Measurements from ENCODE around the gene LAMA4. TPM values are rescaled to one million over a fixed set of nuclear protein-coding genes. Genes with fewer than 3 reads are reported as not detected.
A peak's percentile ranks its signal among the peaks of the same experiment; 100 is the strongest.

The LAMA4 gene
- total RNA-seq, 6 donors from 2014 or later, result 29.5 to 119 (median 58.9) TPM

DNA sequence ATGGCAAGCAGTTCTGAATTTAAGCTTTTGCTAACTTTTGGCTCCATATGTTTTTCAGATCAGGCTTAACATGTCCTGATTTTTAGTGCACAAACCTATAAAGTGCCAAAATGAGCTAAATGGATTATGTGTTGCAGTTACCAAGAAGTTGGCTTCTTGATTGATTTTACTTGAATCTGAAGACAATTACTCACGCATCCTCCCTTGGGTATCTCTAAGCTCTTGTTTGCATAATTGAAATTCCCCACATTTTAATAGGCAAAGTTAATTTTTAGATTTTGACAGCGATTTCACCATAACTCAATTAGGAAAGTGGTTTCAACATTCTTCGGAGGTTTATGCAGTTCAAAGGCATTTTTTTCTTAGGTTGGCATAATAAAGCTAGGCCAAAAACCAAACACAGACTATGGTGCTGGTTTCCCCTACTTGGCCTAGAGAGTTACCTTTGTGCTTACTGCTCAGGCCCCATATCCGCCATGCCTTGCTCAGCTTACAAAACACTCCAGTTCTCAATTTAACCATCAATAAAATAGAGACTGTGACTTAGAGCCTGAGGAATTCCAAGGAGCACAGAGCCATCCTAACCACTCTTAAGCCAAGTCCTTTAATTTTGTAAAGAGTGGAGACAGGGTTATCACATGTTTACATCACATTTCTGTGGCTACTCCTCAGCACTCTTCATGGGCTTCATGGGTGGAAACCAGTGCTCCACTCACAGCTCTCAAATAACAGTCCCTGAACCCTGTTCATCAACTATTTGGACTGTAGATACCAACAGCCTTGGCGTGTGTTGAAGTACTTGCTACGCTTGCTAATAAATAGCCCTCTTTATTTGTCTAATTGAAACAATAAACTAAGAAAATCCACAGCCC is 32.1 kb downstream of the LAMA4 start:
- TF ChIP-seq EP300 (IDR thresholded peaks at IDR 0.05) (no peak), POLR2AphosphoS5 (IDR thresholded peaks at IDR 0.05) (no peak), POLR2A (IDR thresholded peaks at IDR 0.05) (no peak), CTCF (IDR thresholded peaks at IDR 0.05) (no peak)
- H3K4me1 ChIP-seq, result peaks cover under 1 to 60% (median 22%) of the 10 kb centered on the region in 4 donors
- H3K27me3 ChIP-seq, result no peaks in the 10 kb centered on the region
- H3K27ac ChIP-seq, result peak overlapping the region; percentile 11 to 64 (median 36)
- H3K9me3 ChIP-seq, result no peaks in the 10 kb centered on the region
- H3K4me3 ChIP-seq, result no peak overlapping the region
- H3K36me3 ChIP-seq, result no peaks in the 10 kb centered on the region
- ATAC-seq (ENCODE audit: low FRiP score in 2 of 2), result peak in 1 of 2 donors; percentile 69
- no peak for DNase-seq
- 66 to 72% methylated on average over 6 of the region's 6 CpGs for WGBS, 2 donors

- ATAC-seq (ENCODE audit: low FRiP score in 2 of 2), result no peak
- TF ChIP-seq POLR2AphosphoS5 (IDR thresholded peaks at IDR 0.05), result no peak
- no peak for TF ChIP-seq EP300 (IDR thresholded peaks at IDR 0.05)
- no peak for TF ChIP-seq POLR2A (IDR thresholded peaks at IDR 0.05)
- no peak for TF ChIP-seq CTCF (IDR thresholded peaks at IDR 0.05)
- no peak for DNase-seq
- no peak overlapping the region for H3K4me3 ChIP-seq
- H3K9me3 ChIP-seq, result no peaks in the 10 kb centered on the region
- peak overlapping the region in 1 of 4 donors; percentile 64 for H3K27ac ChIP-seq
- H3K4me1 ChIP-seq, result peaks cover 7 to 60% (median 25%) of the 10 kb centered on the region in 4 donors
- H3K27me3 ChIP-seq, result no peaks in the 10 kb centered on the region
- no peaks in the 10 kb centered on the region for H3K36me3 ChIP-seq
Measured at GRCh38 chr6:112221561-112221960, 32.8 kb downstream of the LAMA4 start.

DNA sequence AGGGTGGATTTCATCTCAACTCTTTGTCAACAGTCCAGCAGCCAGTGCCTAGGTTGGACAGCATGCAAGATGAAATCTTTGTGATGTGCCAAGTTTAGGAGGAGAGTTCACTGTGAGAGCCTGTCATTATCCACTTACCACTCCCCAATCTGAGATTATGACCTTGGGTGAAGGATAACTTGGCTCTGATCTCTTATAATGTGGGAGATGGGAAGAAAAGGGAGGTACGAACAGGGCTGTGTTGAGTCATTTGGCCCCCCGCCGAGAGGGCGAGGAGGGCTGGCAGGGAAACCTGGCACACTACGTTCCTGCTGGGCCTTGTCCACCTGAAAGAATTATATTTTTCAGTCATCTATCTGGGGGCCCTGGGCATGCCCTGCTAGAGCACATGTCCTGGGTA is 35.8 kb downstream of the LAMA4 start:
- WGBS, 2 donors, result 68 to 71% methylated on average over 5 of the region's 5 CpGs
- no peaks in the 10 kb centered on the region for H3K27me3 ChIP-seq
- H3K36me3 ChIP-seq, result no peaks in the 10 kb centered on the region
- peaks cover 28 to 60% (median 46%) of the 10 kb centered on the region in 4 donors for H3K4me1 ChIP-seq
- peak overlapping the region; percentile 17 to 64 (median 58) for H3K27ac ChIP-seq
- TF ChIP-seq CTCF (IDR thresholded peaks at IDR 0.05) (no peak), EP300 (IDR thresholded peaks at IDR 0.05) (no peak), POLR2A (IDR thresholded peaks at IDR 0.05) (no peak), POLR2AphosphoS5 (IDR thresholded peaks at IDR 0.05) (no peak)
- DNase-seq (peak in 1 of 2 donors; percentile 52), ATAC-seq (ENCODE audit: low FRiP score in 2 of 2) (no peak)
- H3K4me3 ChIP-seq, result no peak overlapping the region
- no peaks in the 10 kb centered on the region for H3K9me3 ChIP-seq

GRCh38 chr6:112216662-112217551 is 37.5 kb downstream of the LAMA4 start:
- no peaks in the 10 kb centered on the region for H3K9me3 ChIP-seq
- H3K4me3 ChIP-seq, result no peak overlapping the region
- H3K4me1 ChIP-seq, result peaks cover 28 to 55% (median 44%) of the 10 kb centered on the region in 4 donors
- H3K27ac ChIP-seq, result peak overlapping the region; percentile 23 to 64 (median 48)
- no peaks in the 10 kb centered on the region for H3K36me3 ChIP-seq
- no peaks in the 10 kb centered on the region for H3K27me3 ChIP-seq
- no peak for DNase-seq
- no peak for TF ChIP-seq POLR2A (IDR thresholded peaks at IDR 0.05)
- peak in 1 of 4 donors; percentile 10 for TF ChIP-seq EP300 (IDR thresholded peaks at IDR 0.05)
- no peak for TF ChIP-seq CTCF (IDR thresholded peaks at IDR 0.05)
- no peak for TF ChIP-seq POLR2AphosphoS5 (IDR thresholded peaks at IDR 0.05)
- 55 to 60% methylated on average over 6 of the region's 6 CpGs for WGBS, 2 donors
- ATAC-seq (ENCODE audit: low FRiP score in 2 of 2), result peak in 1 of 2 donors; percentile 62
